A204.1 (cell line): Measurements from ENCODE around the gene RING1.

Experiments used
- FAIRE-seq: peaks from 2 replicates; lab custom pipeline; 2012; peaks lifted over from hg19 to GRCh38; lab: Jason Lieb, UNC

The RING1 gene

GRCh38 chr6:33192671-33193602, 15.4 kb upstream of the RING1 start:
- FAIRE-seq = no peak

- FAIRE-seq = no peak
These were observed 14.7 kb upstream of the RING1 start for GRCh38 chr6:33193619-33194018.

- FAIRE-seq = no peak
These were observed 13.8 kb upstream of the RING1 start for GRCh38 chr6:33194431-33194979.

GRCh38 chr6:33195304-33196165, 12.8 kb upstream of the RING1 start:
- FAIRE-seq = no peak

GRCh38 chr6:33197431-33198048, 10.8 kb upstream of the RING1 start:
- FAIRE-seq = no peak

- FAIRE-seq = no peak
These were observed 10.0 kb upstream of the RING1 start for GRCh38 chr6:33198159-33198852.

GRCh38 chr6:33198853-33199436, 9.4 kb upstream of the RING1 start:
- no peak for FAIRE-seq

GRCh38 chr6:33199687-33200218, 8.5 kb upstream of the RING1 start:
- no peak for FAIRE-seq

GRCh38 chr6:33200219-33201146, 7.8 kb upstream of the RING1 start, which contains the start of the genes RXRB and SLC39A7:
Gene RXRB, minus strand, starts transcription at chr6:33200665. Its CDS starts 189 bp downstream, at chr6:33200476.
Gene SLC39A7, plus strand, starts transcription at chr6:33200867. Its CDS starts 379 bp downstream, at chr6:33201246.
- peak; percentile 63 for FAIRE-seq

- no peak for FAIRE-seq
These were observed 7.2 kb upstream of the RING1 start for GRCh38 chr6:33201147-33201545.

- FAIRE-seq = no peak
These were observed 6.4 kb upstream of the RING1 start for GRCh38 chr6:33201935-33202334.

- no peak for FAIRE-seq
These were observed 5.5 kb upstream of the RING1 start for GRCh38 chr6:33202799-33203198.

GRCh38 chr6:33203443-33204164, 4.7 kb upstream of the RING1 start:
- FAIRE-seq = no peak

GRCh38 chr6:33204165-33204414, 4.2 kb upstream of the RING1 start:
- no peak for FAIRE-seq

- FAIRE-seq = no peak
These were observed 3.7 kb upstream of the RING1 start, which contains the start of gene HSD17B8 for GRCh38 chr6:33204415-33205190. Gene HSD17B8, plus strand, starts transcription at chr6:33204655. Its CDS starts 14 bp downstream, at chr6:33204669.

GRCh38 chr6:33205191-33206026, 2.9 kb upstream of the RING1 start:
- FAIRE-seq = no peak
